Measurements from ENCODE around the gene LRRTM4. TPM values are rescaled to one million over a fixed set of nuclear protein-coding genes. Genes with fewer than 3 reads are reported as not detected.
"Not testable (repeated sequence)": the region's sequence is repeated elsewhere in the genome, so short reads cannot be mapped to it uniquely, and the experiment has no call there.

The LRRTM4 gene
- total RNA-seq, 2 experiments from 2014 or later, result not detected

GRCh38 chr2:77156599-77156998, 365.6 kb downstream of the LRRTM4 start:
- Mint-ChIP-seq H3K9me3 (ENCODE audit: low read depth) (peaks cover 7% of the 10 kb centered on the region), H3K36me3 (no peaks in the 10 kb centered on the region), H3K4me1 (no peaks in the 10 kb centered on the region), H3K27me3 (no peaks in the 10 kb centered on the region), H3K27ac (no peak overlapping the region), H3K4me3 (no peak overlapping the region)
- no peak for DNase-seq
- ATAC-seq, result no peak
- CTCF ChIA-PET, result no interaction called here

GRCh38 chr2:77155511-77155910, 366.7 kb downstream of the LRRTM4 start:
- Mint-ChIP-seq H3K4me1 (no peaks in the 10 kb centered on the region), H3K4me3 (no peak overlapping the region), H3K27me3 (no peaks in the 10 kb centered on the region), H3K9me3 (ENCODE audit: low read depth) (peaks cover 9% of the 10 kb centered on the region), H3K27ac (no peak overlapping the region), H3K36me3 (no peaks in the 10 kb centered on the region)
- ATAC-seq (no peak), DNase-seq (no peak)
- CTCF ChIA-PET, result no interaction called here

DNA sequence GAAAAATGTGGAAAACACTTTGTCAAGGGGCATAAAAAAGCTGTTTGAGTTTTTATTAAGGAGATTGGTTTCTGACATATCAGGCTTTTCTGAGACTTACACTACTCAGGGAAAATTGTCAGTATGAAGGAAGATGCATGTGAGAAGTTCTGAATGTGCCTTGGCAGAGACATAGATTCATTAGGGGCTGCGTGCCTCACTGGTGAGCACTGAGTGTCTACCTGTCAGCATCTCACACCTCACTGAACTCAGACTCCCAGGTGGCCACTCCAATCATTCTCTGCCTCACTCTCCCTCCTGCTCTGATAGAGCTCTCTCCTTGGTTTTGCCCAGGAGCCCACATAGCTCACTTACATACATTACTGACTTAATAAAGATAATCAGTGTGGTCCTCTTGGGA, 372.6 kb downstream of the LRRTM4 start:
- no peak overlapping the region for H3K27ac Mint-ChIP-seq
- CTCF ChIA-PET, result no interaction called here

GRCh38 chr2:77147153-77147552, 375.0 kb downstream of the LRRTM4 start:
- DNase-seq (no peak), ATAC-seq (no peak)
- no peak overlapping the region for H3K4me3 Mint-ChIP-seq
- H3K27me3 Mint-ChIP-seq, result no peaks in the 10 kb centered on the region
- no peaks in the 10 kb centered on the region for H3K4me1 Mint-ChIP-seq
- no peak overlapping the region for H3K27ac Mint-ChIP-seq
- H3K9me3 Mint-ChIP-seq (ENCODE audit: low read depth), result peaks cover 9% of the 10 kb centered on the region
- CTCF ChIA-PET, result no interaction called here
- no peaks in the 10 kb centered on the region for H3K36me3 Mint-ChIP-seq

More for the DNA sequence above, 372.6 kb downstream of the LRRTM4 start:
- Mint-ChIP-seq H3K27me3 (no peaks in the 10 kb centered on the region), H3K9me3 (ENCODE audit: low read depth) (peaks cover 11% of the 10 kb centered on the region), H3K4me3 (no peak overlapping the region), H3K36me3 (no peaks in the 10 kb centered on the region), H3K4me1 (no peaks in the 10 kb centered on the region)
- DNase-seq (no peak), ATAC-seq (no peak)

GRCh38 chr2:77144772-77145171, 377.4 kb downstream of the LRRTM4 start:
- no peak for DNase-seq
- ATAC-seq, result no peak
- H3K36me3 Mint-ChIP-seq, result no peaks in the 10 kb centered on the region
- CTCF ChIA-PET, result no interaction called here
- no peak overlapping the region for H3K4me3 Mint-ChIP-seq
- no peak overlapping the region for H3K27ac Mint-ChIP-seq
- H3K27me3 Mint-ChIP-seq, result no peaks in the 10 kb centered on the region
- H3K4me1 Mint-ChIP-seq, result no peaks in the 10 kb centered on the region
- peaks cover under 1% of the 10 kb centered on the region for H3K9me3 Mint-ChIP-seq (ENCODE audit: low read depth)

DNA sequence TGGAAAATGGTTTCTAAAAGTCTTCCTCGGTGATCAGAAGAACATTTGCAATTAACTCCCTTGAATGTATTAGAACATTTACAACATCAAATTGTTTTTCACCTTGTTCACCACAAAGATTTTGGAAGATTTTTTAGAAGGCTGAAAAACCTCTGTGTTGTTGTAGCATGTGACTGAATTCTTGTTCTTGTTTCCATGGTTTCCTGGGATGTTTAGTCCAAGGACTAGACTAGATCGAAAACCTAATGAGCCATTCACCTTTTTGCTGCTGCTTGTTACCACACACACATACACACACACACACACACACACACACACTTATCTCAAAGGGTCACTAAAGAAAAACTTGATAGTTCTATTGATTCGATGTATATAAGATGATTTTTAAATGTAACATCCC, 380.0 kb downstream of the LRRTM4 start:
- no peak overlapping the region for H3K4me3 Mint-ChIP-seq
- H3K9me3 Mint-ChIP-seq (ENCODE audit: low read depth), result peaks cover 2% of the 10 kb centered on the region
- no peak overlapping the region for H3K27ac Mint-ChIP-seq
- no peaks in the 10 kb centered on the region for H3K36me3 Mint-ChIP-seq
- H3K27me3 Mint-ChIP-seq, result no peaks in the 10 kb centered on the region
- DNase-seq, result no peak
- CTCF ChIA-PET, result no interaction called here
- ATAC-seq, result no peak
- no peaks in the 10 kb centered on the region for H3K4me1 Mint-ChIP-seq

DNA sequence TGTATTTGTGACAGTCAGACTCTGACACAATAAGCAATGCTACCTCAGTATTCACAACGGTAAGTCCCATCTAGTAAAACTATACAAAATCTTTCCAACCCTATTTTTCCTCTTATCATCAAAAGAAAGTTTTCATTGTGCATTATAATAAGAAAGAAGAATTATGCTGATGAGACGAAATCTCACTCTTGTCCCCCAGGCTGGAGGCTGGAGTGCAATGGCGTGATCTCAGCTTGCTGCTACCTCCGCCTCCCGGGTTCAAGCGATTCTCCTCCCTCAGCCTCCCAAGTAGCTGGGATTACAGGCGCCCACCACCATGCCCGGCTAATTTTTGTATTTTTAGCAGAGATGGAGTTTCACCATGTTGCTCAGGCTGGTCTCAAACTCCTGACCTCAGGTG, 393.7 kb downstream of the LRRTM4 start:
- not testable (repeated sequence) for ATAC-seq

GRCh38 chr2:77127345-77127744, 394.8 kb downstream of the LRRTM4 start:
- peaks cover 10% of the 10 kb centered on the region for H3K9me3 Mint-ChIP-seq (ENCODE audit: low read depth)
- H3K27me3 Mint-ChIP-seq, result no peaks in the 10 kb centered on the region
- H3K4me1 Mint-ChIP-seq, result no peaks in the 10 kb centered on the region
- no peaks in the 10 kb centered on the region for H3K36me3 Mint-ChIP-seq
- H3K4me3 Mint-ChIP-seq, result no peak overlapping the region
- no peak for DNase-seq
- CTCF ChIA-PET, result no interaction called here
- no peak overlapping the region for H3K27ac Mint-ChIP-seq
- ATAC-seq, result no peak

More for the DNA sequence above, 393.7 kb downstream of the LRRTM4 start:
- H3K9me3 Mint-ChIP-seq (ENCODE audit: low read depth); H3K36me3 Mint-ChIP-seq; H3K4me3 Mint-ChIP-seq; H3K4me1 Mint-ChIP-seq; CTCF ChIA-PET; DNase-seq; H3K27me3 Mint-ChIP-seq; H3K27ac Mint-ChIP-seq: not testable (repeated sequence)

- CTCF ChIA-PET, result no interaction called here
- no peak overlapping the region for H3K4me3 Mint-ChIP-seq
- no peak overlapping the region for H3K27ac Mint-ChIP-seq
- H3K36me3 Mint-ChIP-seq, result no peaks in the 10 kb centered on the region
- DNase-seq, result no peak
- peaks cover 18% of the 10 kb centered on the region for H3K9me3 Mint-ChIP-seq (ENCODE audit: low read depth)
- no peaks in the 10 kb centered on the region for H3K27me3 Mint-ChIP-seq
- no peaks in the 10 kb centered on the region for H3K4me1 Mint-ChIP-seq
- ATAC-seq, result no peak
Observed at GRCh38 chr2:77121518-77121917, 400.7 kb downstream of the LRRTM4 start.

DNA sequence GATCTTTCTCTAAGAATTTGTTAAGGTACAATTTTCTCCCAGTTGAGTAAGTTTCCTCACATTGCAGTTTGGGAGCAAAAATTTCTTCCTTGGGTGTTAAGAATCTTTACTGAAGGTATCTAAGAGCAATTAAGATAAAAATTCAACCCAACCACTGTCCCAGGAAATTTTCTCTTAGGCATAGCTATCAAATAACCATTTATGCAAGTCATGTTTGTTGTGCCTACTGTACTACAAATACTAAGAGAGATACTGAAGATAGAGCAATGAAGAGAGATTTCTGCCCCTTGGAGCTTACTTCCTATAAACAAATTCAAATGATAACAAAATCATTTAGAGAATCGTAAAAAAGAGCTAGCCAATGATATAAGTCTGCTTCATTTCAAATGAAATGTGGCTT, 402.8 kb downstream of the LRRTM4 start:
- Mint-ChIP-seq H3K27me3 (no peaks in the 10 kb centered on the region), H3K9me3 (ENCODE audit: low read depth) (peaks cover 20% of the 10 kb centered on the region), H3K36me3 (no peaks in the 10 kb centered on the region), H3K4me3 (no peak overlapping the region), H3K4me1 (no peaks in the 10 kb centered on the region), H3K27ac (no peak overlapping the region)
- CTCF ChIA-PET, result no interaction called here
- no peak for DNase-seq
- ATAC-seq, result no peak

DNA sequence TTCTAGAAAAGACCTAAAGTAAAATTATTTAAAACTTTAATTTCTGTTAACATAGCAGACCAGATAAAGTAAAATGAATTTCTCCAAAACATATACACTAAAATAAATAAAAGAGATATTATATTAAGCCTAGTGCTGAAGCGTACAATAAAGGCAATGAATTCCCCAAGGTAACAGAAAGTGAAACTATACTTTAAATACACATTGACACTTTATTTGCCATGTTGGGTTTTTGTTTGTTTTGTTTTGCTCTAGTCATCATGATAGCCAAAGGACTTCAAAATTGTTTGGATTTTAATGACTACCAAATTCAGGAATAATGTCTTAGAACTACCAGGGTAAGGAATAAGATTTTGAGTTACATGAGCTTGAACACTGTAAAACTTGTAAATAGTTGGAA, 413.3 kb downstream of the LRRTM4 start:
- no peaks in the 10 kb centered on the region for H3K4me1 Mint-ChIP-seq
- CTCF ChIA-PET, result no interaction called here
- no peaks in the 10 kb centered on the region for H3K27me3 Mint-ChIP-seq
- no peaks in the 10 kb centered on the region for H3K36me3 Mint-ChIP-seq
- no peak overlapping the region for H3K4me3 Mint-ChIP-seq
- H3K9me3 Mint-ChIP-seq (ENCODE audit: low read depth), result peaks cover 11% of the 10 kb centered on the region
- DNase-seq, result no peak
- ATAC-seq, result no peak
- H3K27ac Mint-ChIP-seq, result no peak overlapping the region

GRCh38 chr2:77105008-77105407, 417.2 kb downstream of the LRRTM4 start:
- CTCF ChIA-PET, result no interaction called here
- H3K27me3 Mint-ChIP-seq, result no peaks in the 10 kb centered on the region
- ATAC-seq, result no peak
- no peak for DNase-seq
- no peak overlapping the region for H3K27ac Mint-ChIP-seq
- no peaks in the 10 kb centered on the region for H3K36me3 Mint-ChIP-seq
- H3K9me3 Mint-ChIP-seq (ENCODE audit: low read depth), result peaks cover 4% of the 10 kb centered on the region
- H3K4me1 Mint-ChIP-seq, result no peaks in the 10 kb centered on the region
- no peak overlapping the region for H3K4me3 Mint-ChIP-seq

DNA sequence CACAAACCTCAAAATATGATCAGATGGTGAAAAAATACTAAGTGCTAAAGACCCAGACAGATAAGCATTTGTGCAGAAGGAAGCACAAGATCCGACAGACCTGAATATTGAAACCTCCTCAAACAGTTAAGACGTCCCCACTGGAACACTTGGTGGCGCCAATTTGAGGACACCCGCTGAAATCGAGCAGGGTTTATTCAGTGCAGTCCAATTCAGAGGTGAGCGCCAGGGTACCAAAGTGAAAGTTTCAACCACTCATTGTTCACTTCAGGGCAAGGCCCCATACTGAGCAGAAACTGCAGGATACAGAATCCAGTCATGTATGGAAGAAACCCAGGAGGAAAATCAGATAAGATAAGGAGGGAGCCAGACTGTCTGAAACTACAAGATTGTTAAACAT, 417.6 kb downstream of the LRRTM4 start:
- DNase-seq (no peak), ATAC-seq (no peak)
- H3K27me3 Mint-ChIP-seq, result no peaks in the 10 kb centered on the region
- H3K4me3 Mint-ChIP-seq, result no peak overlapping the region
- CTCF ChIA-PET, result no interaction called here
- peaks cover 4% of the 10 kb centered on the region for H3K9me3 Mint-ChIP-seq (ENCODE audit: low read depth)
- H3K27ac Mint-ChIP-seq, result no peak overlapping the region
- no peaks in the 10 kb centered on the region for H3K36me3 Mint-ChIP-seq
- no peaks in the 10 kb centered on the region for H3K4me1 Mint-ChIP-seq

DNA sequence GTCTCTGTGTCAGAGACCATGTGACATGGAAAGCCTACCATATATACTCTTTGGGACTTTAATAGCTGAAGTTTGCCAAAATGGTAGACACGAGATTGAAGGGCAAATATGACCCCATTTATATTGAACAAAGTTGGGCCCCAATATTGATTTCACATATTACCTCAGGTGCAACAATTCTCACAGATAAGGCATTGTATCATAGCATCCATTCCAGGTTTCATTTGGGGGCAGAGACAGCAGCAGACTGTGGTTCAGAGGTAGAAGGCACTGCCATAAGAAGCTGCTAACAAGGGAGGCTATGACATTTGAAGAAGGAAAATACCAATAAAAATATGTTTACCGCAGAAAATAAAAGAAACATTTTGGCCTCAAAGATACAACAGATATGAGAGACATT, 419.2 kb downstream of the LRRTM4 start:
- no peak for ATAC-seq
- DNase-seq, result no peak
- Mint-ChIP-seq H3K4me3 (no peak overlapping the region), H3K27ac (no peak overlapping the region), H3K9me3 (ENCODE audit: low read depth) (peaks cover 4% of the 10 kb centered on the region), H3K4me1 (no peaks in the 10 kb centered on the region), H3K27me3 (no peaks in the 10 kb centered on the region), H3K36me3 (no peaks in the 10 kb centered on the region)
- CTCF ChIA-PET, result no interaction called here

DNA sequence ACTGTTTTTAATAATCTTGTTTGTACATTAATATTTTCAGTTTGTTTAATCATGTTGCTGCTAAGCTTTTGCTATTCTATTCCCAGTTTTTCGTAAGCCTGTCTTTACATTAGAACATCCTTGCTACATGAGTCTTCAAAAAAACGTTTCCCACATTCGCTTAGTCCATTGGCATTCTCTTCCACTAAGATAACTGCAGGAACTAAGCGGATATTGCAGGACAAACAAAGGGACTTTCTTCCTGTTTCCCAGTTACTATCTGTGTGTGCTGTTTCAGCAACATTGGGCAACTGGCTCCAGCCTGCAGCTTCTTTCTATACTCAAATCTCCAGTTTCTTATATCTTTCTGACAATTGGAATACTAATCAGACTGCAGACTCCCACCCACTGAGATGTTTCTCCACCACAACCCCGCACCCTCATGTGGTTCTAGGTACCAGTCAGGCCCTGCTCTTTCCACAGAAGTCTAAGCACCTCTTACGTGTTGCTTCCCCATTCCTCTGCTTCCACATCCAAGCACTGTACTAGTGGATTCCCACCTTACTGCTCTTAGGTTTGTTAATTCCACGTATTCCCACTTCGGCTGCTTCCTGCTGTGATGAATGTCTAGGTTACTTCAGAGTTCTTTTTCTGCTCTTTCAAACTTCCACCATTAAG, 420.3 kb downstream of the LRRTM4 start:
- CTCF ChIA-PET, result no interaction called here
- H3K9me3 Mint-ChIP-seq (ENCODE audit: low read depth), result peaks cover 4% of the 10 kb centered on the region
- no peak for ATAC-seq

More for the DNA sequence above, 420.3 kb downstream of the LRRTM4 start:
- Mint-ChIP-seq H3K4me1 (no peaks in the 10 kb centered on the region), H3K36me3 (no peaks in the 10 kb centered on the region), H3K4me3 (no peak overlapping the region), H3K27ac (no peak overlapping the region), H3K27me3 (no peaks in the 10 kb centered on the region)
- DNase-seq, result no peak
